Fibroblast of mammary gland (primary cell): ENCODE measurements around the gene EIF4G3.
"Not testable (repeated sequence)": the region's sequence is repeated elsewhere in the genome, so short reads cannot be mapped to it uniquely, and the experiment has no call there.

ENCODE experiments used
- DNase-seq: peaks from one replicate; pipeline ENCODE4 v3.0.0-alpha.2; 2010; ENCODE audit warnings: low read depth
- H3K4me3 ChIP-seq: 2 replicates; pipeline ENCODE4 v1.5.1; 2011; ENCODE audit warnings: low read depth, mild to moderate bottlenecking, low read length, moderate library complexity; ENCODE audit not compliant: control insufficient read depth
- CTCF ChIP-seq: conservative IDR thresholded peaks from 2 replicates; pipeline ENCODE4 v1.5.1; 2011; ENCODE audit warnings: low read depth, low read length, inconsistent platforms; ENCODE audit not compliant: control insufficient read depth, insufficient read depth

Gene EIF4G3

DNA sequence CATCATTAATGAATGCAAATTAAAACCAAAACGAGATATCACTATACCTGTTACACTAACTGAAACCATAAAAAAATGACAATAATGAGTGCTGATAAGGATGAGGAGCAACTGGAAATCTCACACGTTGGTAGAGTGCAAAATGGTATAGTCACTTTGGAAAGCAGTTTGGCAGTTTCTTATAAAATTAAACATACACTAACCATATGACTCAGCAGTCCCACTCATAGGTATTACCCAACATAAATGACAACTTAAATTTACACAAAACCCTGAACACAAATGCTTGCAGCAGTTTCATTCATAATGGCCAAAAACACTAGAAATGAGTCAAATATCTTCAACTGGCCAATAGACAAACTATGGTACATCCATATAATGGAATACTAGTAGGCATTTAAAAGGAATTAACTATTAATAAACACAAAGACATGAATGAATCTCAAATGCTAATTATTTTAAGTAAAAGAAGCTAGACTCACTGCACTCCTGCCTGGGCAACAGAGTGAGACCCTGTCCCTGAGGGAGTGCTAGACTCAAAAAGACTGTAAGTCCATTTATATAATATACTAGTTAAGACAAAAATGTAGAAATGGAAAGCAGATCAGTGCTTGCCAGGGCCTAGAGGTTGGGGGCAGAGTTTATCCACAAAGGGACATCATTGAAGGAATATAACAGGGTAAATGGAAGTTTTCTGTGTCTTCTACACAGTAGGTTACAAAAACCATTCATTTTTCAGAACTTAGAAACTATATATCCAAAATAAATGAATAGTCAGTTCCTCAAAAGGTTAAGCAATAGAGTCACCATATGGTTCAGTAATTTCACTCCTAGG lies 77.4 kb downstream of the EIF4G3 start:
- TF ChIP-seq CTCF = no peak
- DNase-seq = peak; percentile 79
- H3K4me3 ChIP-seq = no peak overlapping the region

- H3K4me3 ChIP-seq = no peak overlapping the region
- DNase-seq = no peak
- no peak for TF ChIP-seq CTCF
Observed at GRCh38 chr1:21098186-21098915, 78.3 kb downstream of the EIF4G3 start.

GRCh38 chr1:21097729-21098128 lies 79.0 kb downstream of the EIF4G3 start:
- TF ChIP-seq CTCF = no peak
- no peak overlapping the region for H3K4me3 ChIP-seq

GRCh38 chr1:21095976-21096375 lies 80.7 kb downstream of the EIF4G3 start:
- DNase-seq = no peak
- no peak overlapping the region for H3K4me3 ChIP-seq
- TF ChIP-seq CTCF = no peak

More at GRCh38 chr1:21097729-21098128, 79.0 kb downstream of the EIF4G3 start:
- DNase-seq = no peak

DNA sequence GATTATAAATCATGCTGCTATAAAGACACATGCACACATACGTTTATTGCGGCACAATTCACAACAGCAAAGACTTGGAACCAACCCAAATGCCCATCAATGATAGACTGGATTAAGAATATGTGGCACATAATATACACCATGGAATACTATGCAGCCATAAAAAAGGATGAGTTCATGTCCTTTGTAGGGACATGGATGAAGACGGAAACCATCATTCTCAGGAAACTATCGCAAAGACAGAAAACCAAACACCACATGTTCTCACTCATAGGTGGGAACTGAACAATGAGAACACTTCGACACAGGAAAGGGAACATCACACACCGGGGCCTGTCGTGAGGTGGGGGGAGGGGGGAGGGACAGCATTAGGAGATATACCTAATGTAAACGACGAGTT lies 82.4 kb downstream of the EIF4G3 start:
- H3K4me3 ChIP-seq, DNase-seq: not testable (repeated sequence)

DNA sequence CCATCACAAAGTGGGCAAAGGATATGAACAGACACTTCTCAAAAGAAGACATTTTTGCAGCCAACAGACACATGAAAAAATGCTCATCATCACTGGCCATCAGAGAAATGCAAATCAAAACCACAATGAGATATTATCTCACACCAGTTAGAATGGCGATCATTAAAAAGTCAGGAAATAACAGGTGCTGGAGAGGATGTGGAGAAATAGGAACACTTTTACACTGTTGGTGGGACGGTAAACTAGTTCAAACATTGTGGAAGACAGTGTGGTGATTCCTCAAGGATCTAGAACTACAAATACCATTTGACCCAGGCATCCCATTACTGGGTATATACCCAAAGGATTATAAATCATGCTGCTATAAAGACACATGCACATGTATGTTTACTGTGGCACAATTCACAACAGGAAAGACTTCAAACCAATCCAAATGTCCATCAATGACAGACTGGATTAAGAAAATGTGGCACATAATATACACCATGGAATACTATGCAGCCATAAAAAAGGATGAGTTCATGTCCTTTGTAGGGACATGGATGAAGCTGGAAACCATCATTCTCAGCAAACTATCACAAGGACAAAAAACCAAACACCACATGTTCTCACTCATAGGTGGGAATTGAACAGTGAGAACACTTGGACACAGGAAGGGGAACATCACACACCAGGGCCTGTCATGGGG lies 83.3 kb downstream of the EIF4G3 start:
- H3K4me3 ChIP-seq, DNase-seq: not testable (repeated sequence)

- not testable (repeated sequence) for H3K4me3 ChIP-seq, DNase-seq
Observed at GRCh38 chr1:21092545-21092944, 84.2 kb downstream of the EIF4G3 start.

DNA sequence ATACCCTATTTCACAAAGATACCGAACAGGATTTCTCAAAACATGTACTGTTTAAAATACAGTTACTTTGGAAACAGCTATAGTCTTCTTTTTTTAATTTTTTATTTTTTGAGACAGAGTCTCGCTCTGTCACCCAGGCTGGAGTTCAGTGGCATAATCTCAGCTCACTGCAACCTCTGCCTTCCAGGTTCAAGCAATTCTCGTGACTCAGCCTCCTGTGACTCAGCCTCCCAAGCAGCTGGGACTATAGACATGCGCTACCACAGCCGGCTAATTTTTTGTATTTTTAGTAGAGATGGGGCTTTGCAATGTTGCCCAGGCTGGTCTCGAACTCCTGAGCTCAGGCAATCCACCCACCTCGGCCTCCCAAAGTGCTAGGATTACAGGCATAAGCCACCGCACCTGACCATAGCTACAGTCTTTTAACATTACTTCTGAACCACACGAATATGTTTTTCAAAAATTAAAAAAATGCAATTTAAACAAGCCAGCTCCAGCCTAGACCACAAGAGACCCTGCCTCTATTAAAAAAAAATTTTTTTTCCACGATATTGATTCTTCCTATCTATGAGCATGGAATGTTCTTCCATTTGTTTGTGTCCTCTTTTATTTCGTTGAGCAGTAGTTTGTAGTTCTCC lies 85.5 kb downstream of the EIF4G3 start:
- peak; percentile 91 for DNase-seq
- H3K4me3 ChIP-seq = not testable (repeated sequence)
